ENCODE data around the gene SLC25A46.
A peak's percentile ranks its signal among the peaks of the same experiment; 100 is the strongest.
"Not testable (repeated sequence)": the region's sequence is repeated elsewhere in the genome, so short reads cannot be mapped to it uniquely, and the experiment has no call there.

The SLC25A46 gene

GRCh38 chr5:110753600-110753999 lies 14.8 kb downstream of the SLC25A46 start:
- FAIRE-seq (peak; percentile 26), DNase-seq (ENCODE audit: insufficient read length, low spot score) (no peak)

- no peak for FAIRE-seq
- DNase-seq (ENCODE audit: insufficient read length, low spot score) = no peak
These were observed 15.4 kb downstream of the SLC25A46 start for GRCh38 chr5:110754181-110754580.

- FAIRE-seq (peak; percentile 81), DNase-seq (ENCODE audit: insufficient read length, low spot score) (no peak)
These were observed 18.4 kb downstream of the SLC25A46 start for GRCh38 chr5:110757118-110757729.

DNA sequence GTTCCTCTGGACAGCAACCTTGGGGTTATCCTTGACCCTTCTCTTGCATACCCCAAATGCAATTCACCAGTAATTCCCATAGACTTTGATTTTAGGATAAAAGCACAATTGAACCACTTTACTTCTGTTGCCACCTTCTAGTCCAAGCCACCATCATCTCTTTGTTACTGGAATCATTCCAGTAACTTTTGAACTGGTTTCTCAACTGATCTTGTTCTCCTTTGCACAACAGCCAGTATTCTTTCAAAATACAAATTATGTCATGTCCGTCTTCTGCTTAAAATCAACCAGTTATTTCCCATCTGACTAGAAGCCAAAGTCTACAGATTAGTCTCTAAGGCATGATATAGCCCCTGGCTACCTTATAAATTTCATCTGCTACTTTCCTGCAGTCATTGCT lies 21.4 kb downstream of the SLC25A46 start:
- FAIRE-seq (no peak), DNase-seq (ENCODE audit: insufficient read length, low spot score) (no peak)

GRCh38 chr5:110768138-110768860 lies 29.5 kb downstream of the SLC25A46 start:
- DNase-seq (ENCODE audit: insufficient read length, low spot score) (no peak), FAIRE-seq (no peak)

DNA sequence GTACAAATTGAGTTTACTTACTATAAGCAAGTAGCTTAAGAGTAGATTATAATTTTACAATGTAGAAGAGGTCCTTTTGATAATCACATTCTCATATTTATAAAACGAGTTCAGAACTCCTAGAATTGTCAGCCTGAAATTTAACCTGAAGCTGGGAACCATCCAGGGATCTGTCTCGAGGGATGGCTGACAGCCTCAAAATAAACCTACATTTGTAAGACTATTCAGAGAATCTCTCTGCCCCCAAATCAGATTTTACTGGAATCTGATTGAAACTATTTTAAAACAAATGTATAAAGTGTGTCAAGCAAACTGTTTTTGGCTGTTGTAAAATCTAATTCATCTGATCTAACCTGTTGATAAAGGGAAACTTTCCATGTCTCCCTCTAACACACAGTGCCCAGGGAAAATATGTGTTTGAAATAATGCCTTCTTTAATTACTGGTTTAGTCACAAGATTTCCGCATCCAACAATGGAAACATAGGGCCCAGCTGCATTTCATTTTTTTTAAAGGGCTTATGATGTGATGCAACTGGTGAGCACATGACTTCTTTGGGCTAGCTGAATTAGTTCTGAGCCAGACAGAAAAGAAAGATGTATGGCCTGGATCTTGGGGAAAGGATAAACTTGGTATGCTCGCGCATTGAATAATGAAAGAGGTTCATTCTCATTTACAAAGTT lies 30.3 kb downstream of the SLC25A46 start:
- FAIRE-seq = no peak
- DNase-seq (ENCODE audit: insufficient read length, low spot score) = no peak

DNA sequence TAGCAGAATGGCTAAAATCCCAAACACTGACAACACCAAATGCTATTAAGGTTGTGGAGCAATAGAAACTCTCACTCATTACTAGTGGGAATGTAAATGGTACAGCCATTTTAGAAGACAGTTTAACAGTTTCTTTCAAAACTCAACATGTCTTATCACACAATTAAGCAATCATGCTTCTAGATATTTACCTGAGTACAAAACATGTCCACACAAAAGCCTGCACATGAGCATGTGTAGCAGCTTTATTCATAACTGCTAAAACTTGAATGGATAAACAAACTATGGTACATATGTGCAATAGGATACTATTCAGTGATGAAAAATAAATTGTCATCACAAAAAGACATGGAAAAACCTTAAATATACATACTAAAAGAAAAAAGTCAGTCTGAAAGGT lies 31.5 kb downstream of the SLC25A46 start:
- no peak for DNase-seq (ENCODE audit: insufficient read length, low spot score)
- peak; percentile 44 for FAIRE-seq

DNA sequence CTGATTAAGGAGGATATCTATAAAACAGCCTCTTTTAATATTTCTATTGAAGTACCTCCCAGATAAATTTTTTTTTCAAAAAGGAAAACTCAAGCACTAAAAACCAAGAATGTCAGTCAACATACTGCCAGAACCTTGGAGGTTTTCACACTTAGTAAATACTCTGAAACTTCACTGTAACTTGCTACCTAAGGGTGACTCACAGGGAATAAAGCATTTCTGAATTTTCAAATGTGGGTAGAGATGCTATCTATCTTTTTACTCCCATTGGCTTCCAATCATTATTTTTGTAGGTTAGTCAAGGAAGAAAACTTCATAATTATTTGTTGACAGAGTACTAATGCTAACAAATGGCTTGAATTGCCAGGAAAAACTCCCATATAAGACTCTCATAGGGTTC lies 46.1 kb downstream of the SLC25A46 start:
- DNase-seq (ENCODE audit: insufficient read length, low spot score) (no peak), FAIRE-seq (no peak)

- DNase-seq (ENCODE audit: insufficient read length, low spot score) = no peak
These were observed 46.5 kb downstream of the SLC25A46 start for GRCh38 chr5:110785356-110785755.

GRCh38 chr5:110788006-110788405 lies 49.2 kb downstream of the SLC25A46 start:
- not testable (repeated sequence) for FAIRE-seq; DNase-seq (ENCODE audit: insufficient read length, low spot score)

More at GRCh38 chr5:110785356-110785755, 46.5 kb downstream of the SLC25A46 start:
- FAIRE-seq = no peak

DNA sequence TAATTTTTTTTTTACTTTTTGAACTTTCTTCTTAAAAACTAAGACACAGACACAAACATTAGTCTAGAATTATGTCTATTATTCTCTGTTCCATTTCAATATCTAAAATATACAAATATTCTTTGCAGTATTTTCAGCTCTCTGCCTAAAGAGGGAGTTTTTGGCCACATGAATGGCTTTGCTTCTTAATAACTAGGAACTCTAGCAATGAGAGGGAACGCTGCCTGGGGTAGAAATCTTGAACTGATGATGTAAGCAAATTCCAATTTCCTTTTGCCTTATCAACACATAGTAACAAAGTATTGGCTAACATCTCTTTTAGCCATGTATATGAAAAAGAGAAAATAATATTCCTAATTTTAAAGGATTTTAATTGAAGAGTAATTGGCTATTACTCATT lies 51.9 kb downstream of the SLC25A46 start:
- no peak for DNase-seq (ENCODE audit: insufficient read length, low spot score)
- no peak for FAIRE-seq

DNA sequence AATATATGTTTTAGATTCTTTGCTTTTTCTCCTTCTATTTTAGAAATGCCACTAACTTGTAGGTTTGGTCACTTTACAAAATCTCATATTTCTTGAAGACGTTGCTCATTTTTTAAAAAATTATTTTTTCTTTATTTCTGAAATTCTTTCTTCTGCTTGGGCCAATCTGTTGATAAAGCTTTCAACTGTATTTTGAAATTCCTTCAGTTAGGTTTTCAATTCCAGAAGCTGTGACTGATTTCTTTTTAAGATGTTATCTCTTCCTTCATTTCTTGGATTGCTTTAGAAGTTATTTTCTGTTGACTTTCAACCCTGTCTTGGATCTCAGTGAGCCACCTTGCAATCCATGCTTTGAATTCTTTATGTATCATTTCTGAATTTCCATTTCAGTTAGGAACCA lies 64.2 kb downstream of the SLC25A46 start:
- no peak for DNase-seq (ENCODE audit: insufficient read length, low spot score)
- no peak for FAIRE-seq

DNA sequence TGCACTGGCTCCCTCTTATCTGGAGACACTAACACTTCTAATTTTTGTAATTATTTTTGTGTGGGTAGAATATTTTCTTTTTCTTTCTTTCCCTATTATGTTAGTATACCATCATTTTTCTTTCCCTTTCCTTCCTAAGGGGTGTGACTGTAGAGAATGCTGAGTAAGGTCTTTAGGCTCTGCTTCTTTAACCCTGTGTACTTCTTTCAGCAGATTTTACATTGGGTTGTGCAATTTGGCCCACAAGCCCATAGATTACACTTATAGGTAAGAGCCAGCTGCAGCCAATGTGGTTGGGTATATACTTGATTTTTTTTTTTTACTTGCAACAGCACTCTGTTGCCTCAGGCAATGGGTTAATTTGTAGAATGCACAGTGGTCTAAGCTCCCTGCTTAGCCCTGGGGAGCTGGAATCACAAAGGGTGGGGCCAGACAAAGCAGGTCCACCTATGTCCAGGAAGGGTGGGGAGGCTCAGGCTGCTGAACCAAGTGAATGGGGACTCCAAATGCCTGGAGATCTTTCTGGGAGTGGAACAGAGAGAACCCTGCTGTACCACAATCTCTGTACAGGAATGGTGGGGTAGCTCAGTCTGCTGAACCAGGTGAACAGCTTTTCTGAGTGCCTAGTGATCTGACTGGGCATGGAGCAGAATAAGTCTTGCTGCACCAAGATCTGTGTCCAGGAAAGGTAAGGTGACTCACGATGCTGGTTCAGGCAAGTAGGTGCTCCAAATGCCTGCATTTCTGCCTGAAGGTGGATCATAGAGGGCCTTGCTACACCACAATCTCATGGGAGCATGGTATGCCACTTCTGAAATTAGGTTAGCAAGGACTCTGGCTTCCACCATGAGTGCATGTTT lies 64.9 kb downstream of the SLC25A46 start:
- DNase-seq (ENCODE audit: insufficient read length, low spot score) = no peak
- FAIRE-seq = no peak

DNA sequence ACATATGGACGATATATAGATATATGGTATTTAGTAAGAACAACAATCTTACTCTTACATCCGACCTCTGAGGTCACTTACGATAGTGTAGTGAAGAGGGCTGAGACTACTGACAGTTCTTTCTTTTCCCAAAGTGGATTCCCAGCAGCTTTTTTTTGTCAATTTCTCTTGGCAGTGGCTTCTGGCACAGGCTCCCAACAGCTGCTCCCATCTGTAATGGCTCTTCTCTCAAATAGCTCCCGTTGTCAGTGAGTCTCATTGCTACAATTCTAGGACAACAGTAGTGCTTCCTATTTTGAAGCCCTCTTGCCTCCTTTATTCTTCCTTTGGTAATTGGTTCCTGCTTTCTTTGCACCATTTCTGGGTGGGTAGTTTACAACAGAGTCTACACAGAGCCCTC lies 68.4 kb downstream of the SLC25A46 start:
- FAIRE-seq (no peak), DNase-seq (ENCODE audit: insufficient read length, low spot score) (no peak)

DNA sequence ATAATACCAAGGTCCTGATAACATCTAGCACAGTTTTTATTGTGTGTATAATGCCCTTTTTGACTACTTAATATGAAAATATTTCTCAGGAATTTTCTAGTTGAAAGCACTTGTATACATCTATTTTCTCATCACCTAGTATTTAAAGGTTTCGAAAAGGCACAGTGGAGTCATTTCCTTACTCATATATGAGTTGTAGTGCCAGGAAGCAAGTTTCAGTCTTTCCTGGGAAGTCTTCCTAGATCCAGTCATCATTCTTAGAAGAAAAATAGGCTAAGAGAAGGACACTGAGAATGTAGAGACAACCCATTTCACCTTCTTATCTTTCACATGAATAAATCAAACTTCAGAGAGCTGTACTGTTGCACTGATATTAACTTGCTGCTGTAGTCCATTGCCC lies 70.2 kb downstream of the SLC25A46 start:
- no peak for FAIRE-seq
- DNase-seq (ENCODE audit: insufficient read length, low spot score) = no peak

All from GM19239 (cell line).